Activated CD4-positive, alpha-beta T cell treated with anti-CD3 and anti-CD28 coated beads, Interleukin-2, amount 10 ng/mL, durations not matched to agents 24 days and 14 days (primary cell): ENCODE results near the gene FAM222A. TPM values are rescaled to one million over a fixed set of nuclear protein-coding genes. Genes with fewer than 3 reads are reported as not detected.

ENCODE experiments used
- DNase-seq: peaks from one replicate; pipeline ENCODE4 v3.0.0; 2022
- H3K27ac Mint-ChIP-seq: one replicate; pipeline ENCODE4 v1.8.0; 2022; ENCODE audit warnings: mild to moderate bottlenecking, mixed read lengths
- H3K27me3 Mint-ChIP-seq: one replicate; pipeline ENCODE4 v1.8.0; 2022; ENCODE audit warnings: mixed read lengths
- H3K36me3 Mint-ChIP-seq: one replicate; pipeline ENCODE4 v1.8.0; 2022; ENCODE audit warnings: low read depth, mild to moderate bottlenecking, mixed read lengths
- H3K4me1 Mint-ChIP-seq: one replicate; pipeline ENCODE4 v1.8.0; 2021; ENCODE audit warnings: mixed read lengths
- H3K4me3 Mint-ChIP-seq: one replicate; pipeline ENCODE4 v1.8.0; 2022; ENCODE audit warnings: mild to moderate bottlenecking, moderate library complexity, mixed read lengths
- H3K9me3 Mint-ChIP-seq: one replicate; pipeline ENCODE4 v1.8.0; 2021; ENCODE audit warnings: mixed read lengths
- intact Hi-C: fragments of 100-400 bp; cut with micrococcal nuclease; formaldehyde crosslinking; loops from one replicate; pipeline ENCODE4 v1.15.1; 2023
- total RNA-seq: library from RNA; stranded (reverse); gene quantifications from 2 replicates; pipeline ENCODE4 v1.2.3, GENCODE V29; 2022

The FAM222A gene
- total RNA-seq, 1 donor from 2014 or later: 1.3 TPM

GRCh38 chr12:109793826-109794501 is 80.3 kb downstream of the FAM222A start:
- H3K27ac Mint-ChIP-seq: no peak overlapping the region
- H3K9me3 Mint-ChIP-seq: no peaks in the 10 kb centered on the region
- no peaks in the 10 kb centered on the region for H3K27me3 Mint-ChIP-seq
- no peaks in the 10 kb centered on the region for H3K36me3 Mint-ChIP-seq
- DNase-seq: no peak
- intact Hi-C loops: no loop called here
- H3K4me3 Mint-ChIP-seq: no peak overlapping the region
- H3K4me1 Mint-ChIP-seq: no peaks in the 10 kb centered on the region

DNA sequence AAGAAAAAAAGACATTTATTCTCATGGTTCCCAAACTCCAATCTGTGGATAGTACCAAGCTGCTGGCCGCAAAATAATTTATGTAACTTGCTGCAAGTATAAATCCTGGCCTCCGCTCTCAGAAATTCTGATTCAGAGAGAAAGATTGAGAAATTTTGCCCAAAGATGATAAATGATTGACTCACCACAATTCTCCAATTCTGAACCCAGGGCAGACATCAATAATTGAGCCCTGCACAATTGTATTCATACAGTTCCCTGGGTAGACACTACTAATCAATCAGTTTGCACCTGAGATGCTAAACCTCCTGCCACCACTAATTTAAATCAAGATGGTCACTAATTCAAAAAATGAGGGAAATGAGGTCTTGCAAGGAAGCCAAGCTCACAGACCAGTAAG is 81.4 kb downstream of the FAM222A start:
- no peaks in the 10 kb centered on the region for H3K36me3 Mint-ChIP-seq
- H3K27me3 Mint-ChIP-seq: no peaks in the 10 kb centered on the region
- H3K4me3 Mint-ChIP-seq: no peak overlapping the region
- H3K9me3 Mint-ChIP-seq: no peaks in the 10 kb centered on the region
- no peaks in the 10 kb centered on the region for H3K4me1 Mint-ChIP-seq
- H3K27ac Mint-ChIP-seq: no peak overlapping the region
- DNase-seq: no peak
- intact Hi-C loops: no loop called here

GRCh38 chr12:109796057-109796456 is 82.4 kb downstream of the FAM222A start:
- Mint-ChIP-seq H3K4me1 (no peaks in the 10 kb centered on the region), H3K4me3 (no peak overlapping the region), H3K9me3 (no peaks in the 10 kb centered on the region), H3K27me3 (no peaks in the 10 kb centered on the region), H3K27ac (no peak overlapping the region), H3K36me3 (no peaks in the 10 kb centered on the region)
- no peak for DNase-seq
- intact Hi-C loops: no loop called here

- no peak for DNase-seq
- Mint-ChIP-seq H3K4me1 (no peaks in the 10 kb centered on the region), H3K4me3 (no peak overlapping the region), H3K36me3 (no peaks in the 10 kb centered on the region), H3K9me3 (no peaks in the 10 kb centered on the region), H3K27me3 (no peaks in the 10 kb centered on the region), H3K27ac (no peak overlapping the region)
- intact Hi-C loops: no loop called here
These were observed 84.5 kb downstream of the FAM222A start for GRCh38 chr12:109797905-109798669.

DNA sequence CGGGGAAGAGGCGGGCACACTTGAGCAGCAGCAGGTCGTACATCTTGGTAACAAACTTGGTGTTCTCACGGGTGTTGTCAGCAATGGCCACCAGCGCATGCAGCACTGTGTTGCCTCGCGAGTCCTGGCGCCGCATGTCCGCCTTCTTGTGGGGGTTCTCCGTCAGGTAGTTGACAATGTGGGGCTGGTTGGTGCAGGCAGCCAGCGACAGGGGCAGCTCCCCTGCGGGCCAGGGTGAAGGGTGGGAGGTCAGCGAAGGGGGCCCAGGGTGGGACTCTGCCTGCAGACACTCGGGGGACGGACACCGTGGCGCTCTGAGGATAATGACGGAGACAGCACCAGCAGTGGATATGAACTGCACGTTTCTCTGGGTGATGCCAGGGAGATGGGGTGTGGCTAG is 85.1 kb downstream of the FAM222A start:
- Mint-ChIP-seq H3K4me3 (no peak overlapping the region), H3K36me3 (no peaks in the 10 kb centered on the region), H3K27ac (no peak overlapping the region), H3K4me1 (no peaks in the 10 kb centered on the region), H3K9me3 (no peaks in the 10 kb centered on the region), H3K27me3 (no peaks in the 10 kb centered on the region)
- no peak for DNase-seq
- intact Hi-C loops: no loop called here

DNA sequence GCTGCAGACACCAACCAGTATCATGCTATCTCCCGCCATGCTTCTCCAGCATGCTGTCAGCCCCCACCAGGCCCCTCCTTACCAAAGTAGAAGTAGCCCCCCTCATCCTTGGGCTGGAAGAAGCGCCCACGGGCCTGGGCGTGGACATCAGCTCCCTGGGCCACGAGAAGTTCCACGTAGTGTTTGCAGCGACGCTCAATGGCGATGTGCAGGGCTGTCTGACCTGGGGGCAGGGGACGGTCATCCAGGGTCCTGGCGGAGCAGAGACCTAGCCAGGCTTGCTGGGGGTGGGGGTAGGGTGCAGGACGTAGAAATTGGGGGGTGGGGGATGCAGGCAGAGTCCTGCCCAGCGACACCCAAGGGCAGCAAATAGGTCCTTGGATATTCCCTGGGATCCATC is 86.9 kb downstream of the FAM222A start:
- peaks cover 2% of the 10 kb centered on the region for H3K4me1 Mint-ChIP-seq
- intact Hi-C loops: no loop called here
- H3K27me3 Mint-ChIP-seq: no peaks in the 10 kb centered on the region
- no peaks in the 10 kb centered on the region for H3K9me3 Mint-ChIP-seq
- no peak for DNase-seq
- H3K36me3 Mint-ChIP-seq: no peaks in the 10 kb centered on the region
- no peak overlapping the region for H3K27ac Mint-ChIP-seq
- no peak overlapping the region for H3K4me3 Mint-ChIP-seq

DNA sequence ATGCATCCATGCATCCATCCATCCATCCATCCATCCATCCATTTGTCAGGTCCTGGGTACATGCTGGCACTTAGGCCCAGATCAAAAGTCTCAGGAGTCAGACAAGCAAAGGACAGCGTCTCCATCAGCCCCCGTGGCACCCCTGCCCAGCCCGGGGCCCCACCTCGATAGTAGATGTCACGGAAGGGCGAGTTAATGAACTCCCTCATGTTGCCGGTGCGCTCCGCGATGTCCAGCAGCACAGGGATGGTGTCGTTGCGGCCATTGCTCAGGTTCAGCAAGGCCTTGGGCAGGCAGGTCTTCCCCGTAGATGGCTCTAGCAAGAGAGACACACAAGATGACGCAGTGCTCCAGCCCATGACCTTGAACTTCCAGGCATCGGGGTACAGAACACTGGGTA is 89.2 kb downstream of the FAM222A start:
- H3K36me3 Mint-ChIP-seq: no peaks in the 10 kb centered on the region
- H3K4me3 Mint-ChIP-seq: no peak overlapping the region
- no peaks in the 10 kb centered on the region for H3K9me3 Mint-ChIP-seq
- intact Hi-C loops: no loop called here
- peaks cover 2% of the 10 kb centered on the region for H3K4me1 Mint-ChIP-seq
- no peaks in the 10 kb centered on the region for H3K27me3 Mint-ChIP-seq
- H3K27ac Mint-ChIP-seq: no peak overlapping the region
- DNase-seq: no peak

GRCh38 chr12:109803678-109804077 is 90.1 kb downstream of the FAM222A start:
- intact Hi-C loops: no loop called here
- H3K27ac Mint-ChIP-seq: no peak overlapping the region
- no peaks in the 10 kb centered on the region for H3K36me3 Mint-ChIP-seq
- no peaks in the 10 kb centered on the region for H3K27me3 Mint-ChIP-seq
- H3K4me3 Mint-ChIP-seq: no peak overlapping the region
- H3K4me1 Mint-ChIP-seq: peaks cover 2% of the 10 kb centered on the region
- DNase-seq: no peak
- H3K9me3 Mint-ChIP-seq: no peaks in the 10 kb centered on the region

DNA sequence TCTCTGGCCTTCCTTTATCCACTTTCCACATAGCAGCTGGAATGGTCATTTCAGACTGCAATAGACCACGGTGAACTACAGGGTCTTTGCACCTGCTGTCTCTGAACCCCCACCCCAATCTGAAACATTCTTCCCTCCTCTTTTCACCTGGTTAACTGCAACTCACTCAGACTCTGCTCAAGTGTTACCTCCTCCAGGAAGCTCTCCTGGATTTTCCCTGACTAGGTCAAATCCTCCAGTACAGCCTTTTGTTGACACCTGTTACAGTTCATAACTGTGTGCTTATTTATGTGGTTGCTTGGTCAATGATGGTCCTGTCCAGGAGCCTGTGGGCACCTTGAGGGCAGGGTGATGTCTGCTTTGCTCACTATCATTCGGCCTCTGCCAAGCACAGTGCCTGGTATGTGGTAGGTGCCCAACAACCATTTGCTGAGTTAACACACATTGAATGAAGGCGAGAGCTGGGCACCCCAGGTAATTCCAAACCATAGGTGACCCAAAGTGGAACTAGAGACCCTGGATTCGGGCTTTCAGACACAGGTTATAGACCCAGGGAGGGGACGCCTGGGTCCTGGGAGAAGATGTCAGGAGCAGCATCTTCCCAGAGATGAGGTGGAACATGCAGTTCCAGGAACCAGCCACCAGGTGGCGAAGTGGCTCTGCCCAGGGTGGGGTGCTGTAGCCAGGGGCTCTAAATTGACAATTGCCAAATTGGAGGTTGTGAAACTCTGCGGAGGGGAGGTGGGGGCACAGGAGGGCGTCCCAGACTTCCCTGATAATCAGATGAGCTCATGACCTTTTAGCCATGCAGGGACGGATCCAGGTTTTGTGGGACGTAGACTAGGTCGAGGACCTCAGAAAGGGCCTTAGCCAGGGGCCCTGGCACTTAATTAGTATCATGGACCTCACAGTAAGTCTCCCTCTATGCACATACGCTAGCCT is 91.5 kb downstream of the FAM222A start:
- H3K9me3 Mint-ChIP-seq: no peaks in the 10 kb centered on the region
- H3K4me1 Mint-ChIP-seq: peaks cover 2% of the 10 kb centered on the region
- no peaks in the 10 kb centered on the region for H3K27me3 Mint-ChIP-seq
- no peak overlapping the region for H3K4me3 Mint-ChIP-seq
- no peak overlapping the region for H3K27ac Mint-ChIP-seq
- no peaks in the 10 kb centered on the region for H3K36me3 Mint-ChIP-seq
- intact Hi-C loops: loop anchor here (1.0 kb wide), 2 partner anchors 40 to 75 kb away; partner anchors contain the start of gene GLTP
- peak; percentile 90 for DNase-seq

DNA sequence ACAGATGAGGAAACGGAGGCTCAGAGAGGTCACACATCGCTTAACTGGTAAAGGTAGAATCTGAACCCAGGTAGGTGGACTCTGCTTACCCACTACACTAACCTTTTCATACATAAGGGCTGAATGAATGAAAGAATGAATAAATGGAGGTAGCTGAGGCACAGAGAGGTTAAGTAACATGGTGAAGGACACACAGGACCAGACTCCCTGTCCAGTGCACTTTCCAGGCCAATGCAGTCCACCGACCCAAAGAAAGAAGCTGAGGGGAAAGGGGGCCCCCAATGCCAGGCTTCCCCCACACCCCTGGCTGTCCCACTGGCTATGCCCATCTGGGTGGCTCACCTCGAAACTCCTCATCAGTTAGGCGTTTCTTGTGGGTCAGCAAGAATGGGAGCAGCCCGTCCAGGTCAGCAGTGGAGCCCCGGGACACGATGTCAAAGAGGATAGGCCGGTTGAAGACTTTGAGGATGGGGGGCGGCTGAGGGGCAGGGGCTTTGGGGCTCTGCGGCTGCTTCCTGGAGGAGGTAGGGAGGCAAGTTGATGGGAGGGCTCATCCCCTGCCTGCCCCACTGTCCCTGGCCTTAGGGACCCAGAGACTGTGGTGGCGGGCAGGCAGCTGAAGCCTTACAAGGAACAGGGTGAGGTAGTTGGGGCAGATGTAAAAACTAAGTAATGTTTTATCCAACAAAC is 94.5 kb downstream of the FAM222A start:
- Mint-ChIP-seq H3K9me3 (no peaks in the 10 kb centered on the region), H3K4me3 (no peak overlapping the region), H3K27ac (no peak overlapping the region), H3K27me3 (no peaks in the 10 kb centered on the region), H3K36me3 (no peaks in the 10 kb centered on the region), H3K4me1 (peaks cover 2% of the 10 kb centered on the region)
- intact Hi-C loops: no loop called here
- DNase-seq: no peak

DNA sequence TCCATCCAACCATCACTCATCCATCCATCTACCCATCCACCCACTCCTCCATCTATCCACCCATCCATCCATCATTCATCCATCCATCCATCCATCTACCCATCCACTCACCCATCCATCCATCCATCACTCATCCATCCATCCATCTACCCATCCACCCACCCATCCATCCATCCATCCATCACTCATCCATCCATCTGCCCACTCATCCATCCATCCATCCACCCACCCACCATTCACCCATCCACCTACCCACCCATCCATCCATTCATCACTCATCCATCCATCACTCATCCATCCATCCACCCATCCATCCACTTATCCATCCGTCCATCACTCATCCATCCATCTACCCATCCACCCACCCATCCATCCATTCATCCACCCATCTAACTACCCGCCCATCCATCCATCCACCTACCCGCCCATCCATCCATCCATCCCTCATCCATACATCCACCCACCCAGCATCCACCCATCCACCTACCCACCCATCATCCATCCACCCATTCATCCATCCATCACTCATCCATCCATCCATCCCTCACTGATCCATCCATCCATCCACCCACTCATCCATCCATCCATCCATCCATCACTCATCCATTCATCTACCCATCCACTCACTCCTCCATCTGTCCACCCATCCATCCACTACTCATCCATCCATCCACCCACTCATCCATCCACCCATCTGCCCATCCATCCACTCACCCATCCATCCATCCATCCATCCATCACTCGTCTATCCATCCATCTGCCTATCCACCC is 95.4 kb downstream of the FAM222A start:
- intact Hi-C loops: no loop called here
- no peaks in the 10 kb centered on the region for H3K9me3 Mint-ChIP-seq
- no peak overlapping the region for H3K27ac Mint-ChIP-seq
- DNase-seq: no peak
- no peak overlapping the region for H3K4me3 Mint-ChIP-seq
- H3K4me1 Mint-ChIP-seq: peaks cover 2% of the 10 kb centered on the region
- no peaks in the 10 kb centered on the region for H3K27me3 Mint-ChIP-seq
- no peaks in the 10 kb centered on the region for H3K36me3 Mint-ChIP-seq

DNA sequence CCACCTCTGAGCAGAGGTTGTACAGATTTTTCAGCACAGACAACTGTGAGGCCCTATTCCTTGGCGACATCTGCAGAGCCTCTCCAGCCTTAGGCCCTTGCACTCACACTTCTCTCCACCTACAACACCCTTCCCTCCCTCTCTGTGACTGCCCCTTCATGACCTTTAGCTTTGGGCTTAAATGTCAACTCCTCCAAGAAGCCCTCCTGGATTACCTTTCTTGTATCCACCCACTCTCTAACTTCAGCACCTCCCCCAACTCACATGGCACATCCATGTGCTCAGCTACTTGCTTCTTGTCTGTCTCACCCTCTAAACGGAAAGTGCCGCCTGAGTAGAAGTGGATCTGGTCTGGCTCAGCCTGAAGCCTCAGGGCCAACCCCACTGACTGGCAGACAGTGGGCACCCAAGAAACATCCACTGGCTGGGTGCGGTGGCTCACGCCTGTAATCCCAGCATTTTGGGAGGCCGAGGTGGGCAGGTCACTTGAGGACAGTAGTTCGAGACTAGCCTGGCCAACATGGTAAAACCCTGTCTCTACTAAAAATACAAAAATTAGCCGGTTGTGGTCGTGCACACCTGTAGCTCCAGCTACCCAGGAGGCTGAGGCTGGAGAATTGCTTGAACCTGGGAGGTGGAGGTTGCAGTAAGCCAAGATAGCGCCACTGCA is 97.5 kb downstream of the FAM222A start:
- no peaks in the 10 kb centered on the region for H3K27me3 Mint-ChIP-seq

More for the DNA sequence above, 97.5 kb downstream of the FAM222A start:
- no peak for DNase-seq
- Mint-ChIP-seq H3K4me1 (no peaks in the 10 kb centered on the region), H3K4me3 (no peak overlapping the region), H3K27ac (no peak overlapping the region), H3K36me3 (no peaks in the 10 kb centered on the region), H3K9me3 (no peaks in the 10 kb centered on the region)
- intact Hi-C loops: no loop called here
